HG03045 (cell line): ENCODE measurements around the gene ETV6.

ENCODE experiments used
- ATAC-seq: cut with Tn5 transposase; IDR thresholded peaks from one replicate; pipeline ENCODE4 v1.9.1; 2021; ENCODE audit warnings: mild to moderate bottlenecking, moderate library complexity; ENCODE audit not compliant: unreplicated experiment

Gene ETV6

GRCh38 chr12:11756523-11756922, 107.0 kb downstream of the ETV6 start:
- no peak for ATAC-seq

- no peak for ATAC-seq
Observed at GRCh38 chr12:11757095-11757494, 107.6 kb downstream of the ETV6 start.

GRCh38 chr12:11757531-11757930, 108.1 kb downstream of the ETV6 start:
- ATAC-seq, result no peak

GRCh38 chr12:11758087-11758486, 108.6 kb downstream of the ETV6 start:
- ATAC-seq, result no peak

- ATAC-seq, result peak; percentile 31
Observed at GRCh38 chr12:11758510-11759493, 109.3 kb downstream of the ETV6 start.

GRCh38 chr12:11759494-11759878, 110.0 kb downstream of the ETV6 start:
- no peak for ATAC-seq

- no peak for ATAC-seq
Observed at GRCh38 chr12:11759899-11760298, 110.4 kb downstream of the ETV6 start.

- ATAC-seq, result peak; percentile 50
Observed at GRCh38 chr12:11761869-11762567, 112.5 kb downstream of the ETV6 start.

- ATAC-seq, result peak; percentile 35
Observed at GRCh38 chr12:11762723-11763326, 113.4 kb downstream of the ETV6 start.

- ATAC-seq, result no peak
Observed at GRCh38 chr12:11763760-11764520, 114.5 kb downstream of the ETV6 start.

- no peak for ATAC-seq
Observed at GRCh38 chr12:11764837-11765236, 115.4 kb downstream of the ETV6 start.

- ATAC-seq, result no peak
Observed at GRCh38 chr12:11765421-11765816, 115.9 kb downstream of the ETV6 start.

GRCh38 chr12:11765817-11766794, 116.6 kb downstream of the ETV6 start:
- ATAC-seq, result peak; percentile 60

GRCh38 chr12:11767029-11767724, 117.7 kb downstream of the ETV6 start:
- ATAC-seq, result no peak

GRCh38 chr12:11767798-11768197, 118.3 kb downstream of the ETV6 start:
- no peak for ATAC-seq

GRCh38 chr12:11768233-11768965, 118.9 kb downstream of the ETV6 start:
- no peak for ATAC-seq

GRCh38 chr12:11769723-11770514, 120.4 kb downstream of the ETV6 start:
- ATAC-seq, result no peak

- no peak for ATAC-seq
Observed at GRCh38 chr12:11771356-11771755, 121.9 kb downstream of the ETV6 start.
